HEK293 (cell line): Measurements from ENCODE around the gene ACAP3.

Experiments
- GLIS1 ChIP-seq: fragments of 450-650 bp; formaldehyde crosslinking; IDR thresholded peaks from 2 replicates; pipeline ENCODE4 v1.5.1; 2016; ENCODE audit warnings: missing biosample characterization, missing genetic modification characterization
- IKZF3 ChIP-seq: fragments of 450-650 bp; IDR thresholded peaks from 2 replicates; pipeline ENCODE4 v1.5.0; 2018; ENCODE audit warnings: missing biosample characterization, mild to moderate bottlenecking, missing genetic modification characterization, moderate library complexity
- OSR2 ChIP-seq: fragments of 450-650 bp; formaldehyde crosslinking; IDR thresholded peaks from 2 replicates; pipeline ENCODE4 v1.5.1; 2016; ENCODE audit warnings: missing biosample characterization, missing genetic modification characterization
- SP2 ChIP-seq: fragments of 450-650 bp; formaldehyde crosslinking; IDR thresholded peaks from 2 replicates; pipeline ENCODE4 v1.5.1; 2016; ENCODE audit warnings: missing biosample characterization, missing genetic modification characterization
- TCF7L2 ChIP-seq: IDR thresholded peaks from 2 replicates; pipeline ENCODE4 v1.6.1; 2011; ENCODE audit warnings: low read depth, mild to moderate bottlenecking, inconsistent platforms, low read length, moderate library complexity, borderline replicate concordance
- ZFP41 ChIP-seq: fragments of 450-650 bp; formaldehyde crosslinking; IDR thresholded peaks from 2 replicates; pipeline ENCODE4 v1.5.1; 2016; ENCODE audit warnings: missing biosample characterization, missing genetic modification characterization, borderline replicate concordance
- ZIC2 ChIP-seq: fragments of 450-650 bp; formaldehyde crosslinking; IDR thresholded peaks from 2 replicates; pipeline ENCODE4 v1.5.1; 2016; ENCODE audit warnings: missing biosample characterization, missing genetic modification characterization
- ZNF112 ChIP-seq: fragments of 450-650 bp; formaldehyde crosslinking; IDR thresholded peaks from 2 replicates; pipeline ENCODE4 v1.5.0; 2017; ENCODE audit warnings: missing biosample characterization, missing genetic modification characterization
- ZNF211 ChIP-seq: fragments of 450-650 bp; formaldehyde crosslinking; IDR thresholded peaks from 2 replicates; pipeline ENCODE4 v1.5.1; 2016; ENCODE audit warnings: low read depth, missing biosample characterization, missing genetic modification characterization
- ZNF292 ChIP-seq: fragments of 450-650 bp; formaldehyde crosslinking; IDR thresholded peaks from 2 replicates; pipeline ENCODE4 v1.5.1; 2016; ENCODE audit warnings: low read depth, missing biosample characterization, missing genetic modification characterization, borderline replicate concordance
- ZNF510 ChIP-seq: fragments of 450-650 bp; formaldehyde crosslinking; IDR thresholded peaks from 2 replicates; pipeline ENCODE4 v1.5.1; 2018; ENCODE audit warnings: mild to moderate bottlenecking, missing genetic modification characterization, missing biosample characterization; ENCODE audit not compliant: insufficient replicate concordance
- ZNF561 ChIP-seq: fragments of 450-650 bp; IDR thresholded peaks from 2 replicates; pipeline ENCODE4 v1.5.1; 2018; ENCODE audit warnings: missing biosample characterization, missing genetic modification characterization, borderline replicate concordance
- ZNF585B ChIP-seq: fragments of 450-650 bp; formaldehyde crosslinking; IDR thresholded peaks from 2 replicates; pipeline ENCODE4 v1.5.1; 2016; ENCODE audit warnings: missing biosample characterization, missing genetic modification characterization
- ZNF626 ChIP-seq: fragments of 450-650 bp; sonication (Bioruptor Pico); formaldehyde crosslinking; IDR thresholded peaks from 2 replicates; pipeline ENCODE4 v1.5.1; 2018; ENCODE audit warnings: missing biosample characterization, missing genetic modification characterization, inconsistent platforms
- ZNF629 ChIP-seq: fragments of 450-650 bp; formaldehyde crosslinking; IDR thresholded peaks from 2 replicates; pipeline ENCODE4 v1.5.1; 2017; ENCODE audit warnings: missing biosample characterization, missing genetic modification characterization
- ZNF76 ChIP-seq: fragments of 450-650 bp; formaldehyde crosslinking; IDR thresholded peaks from 2 replicates; pipeline ENCODE4; 2016; ENCODE audit warnings: low read depth, missing biosample characterization, missing genetic modification characterization, borderline replicate concordance
- ZNF837 ChIP-seq: fragments of 450-650 bp; formaldehyde crosslinking; IDR thresholded peaks from 2 replicates; pipeline ENCODE4 v1.5.1; 2016; ENCODE audit warnings: missing biosample characterization, missing genetic modification characterization
- TF ChIP-seq, protein P1 (sequence below): fragments of 450-650 bp; formaldehyde crosslinking; IDR thresholded peaks from 2 replicates; pipeline ENCODE4 v1.5.1; 2016; ENCODE audit warnings: missing biosample characterization, missing genetic modification characterization
- TF ChIP-seq, protein P2 (sequence below): fragments of 450-650 bp; formaldehyde crosslinking; conservative IDR thresholded peaks from 2 replicates; pipeline ENCODE4 v1.5.1; 2016; ENCODE audit warnings: low read depth, missing biosample characterization, missing genetic modification characterization
- TF ChIP-seq, protein P3 (sequence below): fragments of 450-650 bp; formaldehyde crosslinking; IDR thresholded peaks from 2 replicates; pipeline ENCODE4 v1.5.1; 2016; ENCODE audit warnings: missing biosample characterization, missing genetic modification characterization
- TF ChIP-seq, protein P4 (sequence below): fragments of 450-650 bp; formaldehyde crosslinking; IDR thresholded peaks from 2 replicates; pipeline ENCODE4 v1.5.1; 2017; ENCODE audit warnings: missing biosample characterization, missing genetic modification characterization
- TF ChIP-seq, protein P5 (sequence below): fragments of 450-650 bp; formaldehyde crosslinking; IDR thresholded peaks from 2 replicates; pipeline ENCODE4 v1.5.1; 2017; ENCODE audit warnings: missing biosample characterization, missing genetic modification characterization
- TF ChIP-seq, protein P6 (sequence below): fragments of 450-650 bp; formaldehyde crosslinking; IDR thresholded peaks from 2 replicates; pipeline ENCODE4 v1.5.1; 2016; ENCODE audit warnings: missing biosample characterization, missing genetic modification characterization
- TF ChIP-seq, protein P7 (sequence below): fragments of 450-650 bp; formaldehyde crosslinking; IDR thresholded peaks from 2 replicates; pipeline ENCODE4 v1.5.1; 2016; ENCODE audit warnings: missing biosample characterization, missing genetic modification characterization

ACAP3 gene

DNA sequence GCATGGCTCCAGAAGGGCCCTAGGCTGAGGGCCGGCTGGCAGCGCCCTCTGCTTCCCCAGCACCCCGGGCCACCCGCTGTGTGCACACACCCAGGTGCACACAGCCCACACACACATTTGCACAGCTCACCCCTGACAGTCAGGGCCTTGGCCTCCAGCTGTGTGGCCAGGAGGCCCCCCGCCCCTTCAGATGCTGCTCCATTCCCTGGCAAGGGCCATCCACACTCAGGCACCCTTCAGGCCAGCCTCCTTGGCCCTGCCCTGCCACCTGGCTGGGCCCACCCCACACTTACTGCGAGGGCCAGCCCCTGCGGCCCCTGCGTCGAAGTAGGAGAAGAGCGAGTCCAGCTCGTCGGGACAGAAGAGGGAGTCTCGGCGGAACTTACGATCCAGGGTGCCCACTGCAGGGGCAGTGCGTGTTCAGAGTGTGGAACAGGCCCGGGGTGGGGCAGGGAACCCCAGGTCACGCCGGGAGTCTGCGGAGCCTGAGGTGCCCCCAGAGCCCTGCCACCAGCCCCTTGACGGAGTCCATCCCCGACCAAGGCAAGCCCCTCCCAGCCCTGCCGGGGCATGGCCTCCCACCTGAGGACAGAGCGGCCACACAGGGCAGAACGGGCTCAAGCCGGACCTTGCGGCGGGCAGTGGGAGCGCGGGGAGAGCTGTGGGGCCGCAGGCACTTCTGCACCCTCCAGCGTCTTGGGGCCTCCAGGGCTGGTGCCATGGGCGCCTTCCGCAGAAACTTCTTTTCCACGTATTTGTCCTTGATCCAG lies 12.4 kb downstream of the ACAP3 start (continued):
- TF ChIP-seq, protein P1, sequence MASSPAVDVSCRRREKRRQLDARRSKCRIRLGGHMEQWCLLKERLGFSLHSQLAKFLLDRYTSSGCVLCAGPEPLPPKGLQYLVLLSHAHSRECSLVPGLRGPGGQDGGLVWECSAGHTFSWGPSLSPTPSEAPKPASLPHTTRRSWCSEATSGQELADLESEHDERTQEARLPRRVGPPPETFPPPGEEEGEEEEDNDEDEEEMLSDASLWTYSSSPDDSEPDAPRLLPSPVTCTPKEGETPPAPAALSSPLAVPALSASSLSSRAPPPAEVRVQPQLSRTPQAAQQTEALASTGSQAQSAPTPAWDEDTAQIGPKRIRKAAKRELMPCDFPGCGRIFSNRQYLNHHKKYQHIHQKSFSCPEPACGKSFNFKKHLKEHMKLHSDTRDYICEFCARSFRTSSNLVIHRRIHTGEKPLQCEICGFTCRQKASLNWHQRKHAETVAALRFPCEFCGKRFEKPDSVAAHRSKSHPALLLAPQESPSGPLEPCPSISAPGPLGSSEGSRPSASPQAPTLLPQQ (tag by site-specific recombination) = no peak
- 0 out of 2 replicates have a peak, but pooled peaks have one; percentile 55 for TF ChIP-seq ZIC2 (tag by site-specific recombination)
- TF ChIP-seq IKZF3 (tag by site-specific recombination) = no peak
- TF ChIP-seq GLIS1 (tag by site-specific recombination) = peak; percentile 53
- no peak for TF ChIP-seq OSR2 (tag by site-specific recombination)
- TF ChIP-seq, protein P2, sequence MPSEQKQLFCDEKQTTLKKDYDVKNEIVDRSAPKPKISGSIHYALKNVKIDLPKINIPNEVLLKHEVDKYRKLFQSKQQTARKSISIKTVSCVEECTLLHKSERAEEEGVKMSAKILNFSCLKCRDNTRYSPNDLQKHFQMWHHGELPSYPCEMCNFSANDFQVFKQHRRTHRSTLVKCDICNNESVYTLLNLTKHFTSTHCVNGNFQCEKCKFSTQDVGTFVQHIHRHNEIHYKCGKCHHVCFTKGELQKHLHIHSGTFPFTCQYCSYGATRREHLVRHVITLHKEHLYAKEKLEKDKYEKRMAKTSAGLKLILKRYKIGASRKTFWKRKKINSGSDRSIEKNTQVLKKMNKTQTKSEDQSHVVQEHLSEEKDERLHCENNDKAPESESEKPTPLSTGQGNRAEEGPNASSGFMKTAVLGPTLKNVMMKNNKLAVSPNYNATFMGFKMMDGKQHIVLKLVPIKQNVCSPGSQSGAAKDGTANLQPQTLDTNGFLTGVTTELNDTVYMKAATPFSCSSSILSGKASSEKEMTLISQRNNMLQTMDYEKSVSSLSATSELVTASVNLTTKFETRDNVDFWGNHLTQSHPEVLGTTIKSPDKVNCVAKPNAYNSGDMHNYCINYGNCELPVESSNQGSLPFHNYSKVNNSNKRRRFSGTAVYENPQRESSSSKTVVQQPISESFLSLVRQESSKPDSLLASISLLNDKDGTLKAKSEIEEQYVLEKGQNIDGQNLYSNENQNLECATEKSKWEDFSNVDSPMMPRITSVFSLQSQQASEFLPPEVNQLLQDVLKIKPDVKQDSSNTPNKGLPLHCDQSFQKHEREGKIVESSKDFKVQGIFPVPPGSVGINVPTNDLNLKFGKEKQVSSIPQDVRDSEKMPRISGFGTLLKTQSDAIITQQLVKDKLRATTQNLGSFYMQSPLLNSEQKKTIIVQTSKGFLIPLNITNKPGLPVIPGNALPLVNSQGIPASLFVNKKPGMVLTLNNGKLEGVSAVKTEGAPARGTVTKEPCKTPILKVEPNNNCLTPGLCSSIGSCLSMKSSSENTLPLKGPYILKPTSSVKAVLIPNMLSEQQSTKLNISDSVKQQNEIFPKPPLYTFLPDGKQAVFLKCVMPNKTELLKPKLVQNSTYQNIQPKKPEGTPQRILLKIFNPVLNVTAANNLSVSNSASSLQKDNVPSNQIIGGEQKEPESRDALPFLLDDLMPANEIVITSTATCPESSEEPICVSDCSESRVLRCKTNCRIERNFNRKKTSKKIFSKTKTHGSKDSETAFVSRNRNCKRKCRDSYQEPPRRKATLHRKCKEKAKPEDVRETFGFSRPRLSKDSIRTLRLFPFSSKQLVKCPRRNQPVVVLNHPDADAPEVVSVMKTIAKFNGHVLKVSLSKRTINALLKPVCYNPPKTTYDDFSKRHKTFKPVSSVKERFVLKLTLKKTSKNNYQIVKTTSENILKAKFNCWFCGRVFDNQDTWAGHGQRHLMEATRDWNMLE = no peak
- TF ChIP-seq ZNF585B (tag by site-specific recombination) = no peak
- no peak for TF ChIP-seq ZNF292
- TF ChIP-seq, protein P3, sequence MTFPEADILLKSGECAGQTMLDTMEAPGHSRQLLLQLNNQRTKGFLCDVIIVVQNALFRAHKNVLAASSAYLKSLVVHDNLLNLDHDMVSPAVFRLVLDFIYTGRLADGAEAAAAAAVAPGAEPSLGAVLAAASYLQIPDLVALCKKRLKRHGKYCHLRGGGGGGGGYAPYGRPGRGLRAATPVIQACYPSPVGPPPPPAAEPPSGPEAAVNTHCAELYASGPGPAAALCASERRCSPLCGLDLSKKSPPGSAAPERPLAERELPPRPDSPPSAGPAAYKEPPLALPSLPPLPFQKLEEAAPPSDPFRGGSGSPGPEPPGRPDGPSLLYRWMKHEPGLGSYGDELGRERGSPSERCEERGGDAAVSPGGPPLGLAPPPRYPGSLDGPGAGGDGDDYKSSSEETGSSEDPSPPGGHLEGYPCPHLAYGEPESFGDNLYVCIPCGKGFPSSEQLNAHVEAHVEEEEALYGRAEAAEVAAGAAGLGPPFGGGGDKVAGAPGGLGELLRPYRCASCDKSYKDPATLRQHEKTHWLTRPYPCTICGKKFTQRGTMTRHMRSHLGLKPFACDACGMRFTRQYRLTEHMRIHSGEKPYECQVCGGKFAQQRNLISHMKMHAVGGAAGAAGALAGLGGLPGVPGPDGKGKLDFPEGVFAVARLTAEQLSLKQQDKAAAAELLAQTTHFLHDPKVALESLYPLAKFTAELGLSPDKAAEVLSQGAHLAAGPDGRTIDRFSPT (tag by site-specific recombination) = 0 out of 2 replicates have a peak, but pooled peaks have one; percentile 50
- no peak for TF ChIP-seq ZNF112
- no peak for TF ChIP-seq ZNF837 (tag by site-specific recombination)
- TF ChIP-seq, protein P4, sequence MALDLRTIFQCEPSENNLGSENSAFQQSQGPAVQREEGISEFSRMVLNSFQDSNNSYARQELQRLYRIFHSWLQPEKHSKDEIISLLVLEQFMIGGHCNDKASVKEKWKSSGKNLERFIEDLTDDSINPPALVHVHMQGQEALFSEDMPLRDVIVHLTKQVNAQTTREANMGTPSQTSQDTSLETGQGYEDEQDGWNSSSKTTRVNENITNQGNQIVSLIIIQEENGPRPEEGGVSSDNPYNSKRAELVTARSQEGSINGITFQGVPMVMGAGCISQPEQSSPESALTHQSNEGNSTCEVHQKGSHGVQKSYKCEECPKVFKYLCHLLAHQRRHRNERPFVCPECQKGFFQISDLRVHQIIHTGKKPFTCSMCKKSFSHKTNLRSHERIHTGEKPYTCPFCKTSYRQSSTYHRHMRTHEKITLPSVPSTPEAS = no peak
- no peak for TF ChIP-seq ZNF561 (tag by site-specific recombination)
- TF ChIP-seq, protein P5, sequence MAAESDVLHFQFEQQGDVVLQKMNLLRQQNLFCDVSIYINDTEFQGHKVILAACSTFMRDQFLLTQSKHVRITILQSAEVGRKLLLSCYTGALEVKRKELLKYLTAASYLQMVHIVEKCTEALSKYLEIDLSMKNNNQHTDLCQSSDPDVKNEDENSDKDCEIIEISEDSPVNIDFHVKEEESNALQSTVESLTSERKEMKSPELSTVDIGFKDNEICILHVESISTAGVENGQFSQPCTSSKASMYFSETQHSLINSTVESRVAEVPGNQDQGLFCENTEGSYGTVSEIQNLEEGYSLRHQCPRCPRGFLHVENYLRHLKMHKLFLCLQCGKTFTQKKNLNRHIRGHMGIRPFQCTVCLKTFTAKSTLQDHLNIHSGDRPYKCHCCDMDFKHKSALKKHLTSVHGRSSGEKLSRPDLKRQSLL (tag by site-specific recombination) = no peak
- TF ChIP-seq, protein P6, sequence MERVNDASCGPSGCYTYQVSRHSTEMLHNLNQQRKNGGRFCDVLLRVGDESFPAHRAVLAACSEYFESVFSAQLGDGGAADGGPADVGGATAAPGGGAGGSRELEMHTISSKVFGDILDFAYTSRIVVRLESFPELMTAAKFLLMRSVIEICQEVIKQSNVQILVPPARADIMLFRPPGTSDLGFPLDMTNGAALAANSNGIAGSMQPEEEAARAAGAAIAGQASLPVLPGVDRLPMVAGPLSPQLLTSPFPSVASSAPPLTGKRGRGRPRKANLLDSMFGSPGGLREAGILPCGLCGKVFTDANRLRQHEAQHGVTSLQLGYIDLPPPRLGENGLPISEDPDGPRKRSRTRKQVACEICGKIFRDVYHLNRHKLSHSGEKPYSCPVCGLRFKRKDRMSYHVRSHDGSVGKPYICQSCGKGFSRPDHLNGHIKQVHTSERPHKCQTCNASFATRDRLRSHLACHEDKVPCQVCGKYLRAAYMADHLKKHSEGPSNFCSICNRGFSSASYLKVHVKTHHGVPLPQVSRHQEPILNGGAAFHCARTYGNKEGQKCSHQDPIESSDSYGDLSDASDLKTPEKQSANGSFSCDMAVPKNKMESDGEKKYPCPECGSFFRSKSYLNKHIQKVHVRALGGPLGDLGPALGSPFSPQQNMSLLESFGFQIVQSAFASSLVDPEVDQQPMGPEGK (tag by site-specific recombination) = 0 out of 2 replicates have a peak, but pooled peaks have one; percentile 21
- no peak for TF ChIP-seq ZNF211 (tag by site-specific recombination)
- TF ChIP-seq ZNF510 (tag by site-specific recombination) = no peak
- no peak for TF ChIP-seq SP2 (tag by site-specific recombination)
- no peak for TF ChIP-seq ZNF626
- no peak for TF ChIP-seq ZFP41
- TF ChIP-seq ZNF76 (tag by site-specific recombination) = no peak
- TF ChIP-seq TCF7L2 = no peak
- TF ChIP-seq ZNF629 (tag by site-specific recombination) = no peak
- TF ChIP-seq, protein P7, sequence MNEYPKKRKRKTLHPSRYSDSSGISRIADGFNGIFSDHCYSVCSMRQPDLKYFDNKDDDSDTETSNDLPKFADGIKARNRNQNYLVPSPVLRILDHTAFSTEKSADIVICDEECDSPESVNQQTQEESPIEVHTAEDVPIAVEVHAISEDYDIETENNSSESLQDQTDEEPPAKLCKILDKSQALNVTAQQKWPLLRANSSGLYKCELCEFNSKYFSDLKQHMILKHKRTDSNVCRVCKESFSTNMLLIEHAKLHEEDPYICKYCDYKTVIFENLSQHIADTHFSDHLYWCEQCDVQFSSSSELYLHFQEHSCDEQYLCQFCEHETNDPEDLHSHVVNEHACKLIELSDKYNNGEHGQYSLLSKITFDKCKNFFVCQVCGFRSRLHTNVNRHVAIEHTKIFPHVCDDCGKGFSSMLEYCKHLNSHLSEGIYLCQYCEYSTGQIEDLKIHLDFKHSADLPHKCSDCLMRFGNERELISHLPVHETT (tag by site-specific recombination) = no peak
